ENCODE measurements around the gene SLC35F1. TPM values are rescaled to one million over a fixed set of nuclear protein-coding genes. Genes with fewer than 3 reads are reported as not detected.

The SLC35F1 gene
- total and polyA plus RNA-seq, 4 donors: 0.01 to 0.09 (median 0.08) TPM; not detected in 1

DNA sequence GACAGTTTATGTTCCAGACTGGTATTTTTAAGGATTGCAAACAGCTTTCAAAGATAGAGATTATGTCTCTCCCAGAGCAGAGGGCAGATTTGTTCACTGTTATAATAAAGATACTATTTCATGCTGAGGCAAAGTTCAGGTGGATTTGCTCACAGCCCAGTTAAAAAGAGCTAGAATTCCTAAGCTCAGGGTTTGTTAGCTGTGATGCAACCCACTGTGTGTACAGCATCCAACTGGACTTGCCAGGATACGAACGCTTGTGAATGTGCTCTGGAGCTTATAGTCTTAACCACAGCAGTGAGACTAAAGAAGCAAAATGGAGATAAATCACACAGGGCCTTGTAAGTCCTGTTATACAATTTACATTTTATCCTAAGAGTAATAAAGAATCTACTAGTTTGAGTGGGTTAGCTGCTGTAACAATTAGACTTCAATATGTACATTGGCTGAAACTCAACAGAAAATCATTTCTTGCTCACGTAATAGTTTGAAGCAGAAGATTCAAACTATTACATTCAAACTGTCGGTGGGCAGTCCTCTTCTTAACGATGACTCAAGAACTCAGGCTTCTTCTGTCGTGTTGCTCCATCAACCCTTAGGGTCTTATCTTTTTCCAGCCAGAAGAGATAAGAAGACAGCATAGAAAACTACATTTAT lies 437.1 kb downstream of the SLC35F1 start:
- no peak overlapping the region for H3K4me3 ChIP-seq (ENCODE audit: low read depth in 1 of 3, low read length in 3 of 3)

DNA sequence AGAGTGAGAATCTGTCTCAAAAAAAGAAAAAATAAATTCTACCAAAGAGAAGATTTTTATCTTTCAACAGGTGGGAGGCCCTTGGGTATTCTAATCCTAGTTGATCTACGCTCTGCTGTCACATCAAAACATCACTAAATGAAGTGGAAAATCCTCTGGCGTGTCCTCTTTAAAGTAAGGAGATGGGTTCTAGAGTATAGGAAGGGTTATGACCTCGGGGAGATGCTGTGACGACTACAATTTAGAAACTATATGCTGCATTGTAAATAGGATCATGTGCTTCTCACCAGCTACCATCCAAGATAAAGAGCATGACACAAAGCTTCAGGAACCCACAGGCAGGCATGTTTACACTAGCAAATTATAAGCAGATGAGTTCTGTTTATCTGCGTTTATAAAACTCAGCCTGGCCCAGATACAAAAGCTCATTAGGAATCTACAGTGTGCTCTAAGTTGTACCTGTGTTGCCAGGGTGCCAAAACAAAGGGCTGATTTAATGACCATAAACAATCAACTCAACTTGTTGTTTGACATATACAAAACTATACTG lies 443.9 kb downstream of the SLC35F1 start:
- Histone ChIP-seq H3K36me3 (ENCODE audit: control insufficient read depth in 4 of 4, insufficient read depth in 3 of 4, low read depth in 1 of 4, low read length in 3 of 4) (no peaks in the 10 kb centered on the region), H3K4me3 (ENCODE audit: low read depth in 1 of 3, low read length in 3 of 3) (no peak overlapping the region), H3K9ac (ENCODE audit: low read depth in 1 of 2, low read length in 2 of 2) (no peak overlapping the region), H3K4me1 (ENCODE audit: control insufficient read depth in 4 of 4, insufficient read depth in 4 of 4, low read length in 3 of 4) (no peaks in the 10 kb centered on the region), H3K27me3 (ENCODE audit: control insufficient read depth in 4 of 4, insufficient read depth in 4 of 4, low read length in 3 of 4) (no peaks in the 10 kb centered on the region), H3K9me3 (ENCODE audit: control insufficient read depth in 4 of 4, low read length in 3 of 4) (no peaks in the 10 kb centered on the region), H3K27ac (ENCODE audit: low read depth in 1 of 2, low read length in 2 of 2) (no peak overlapping the region)
- no peak for DNase-seq (ENCODE audit: low spot score)
- TF ChIP-seq EGR1 (IDR thresholded peaks at IDR 0.05; ENCODE audit: low read depth in 2 of 2) (no peak), RAD21 (IDR thresholded peaks at IDR 0.05) (no peak)
- 79% methylated on average over 5 of the region's 5 CpGs for WGBS

More for the DNA sequence above, 437.1 kb downstream of the SLC35F1 start:
- H3K9me3 ChIP-seq (ENCODE audit: control insufficient read depth in 4 of 4, low read length in 3 of 4): no peaks in the 10 kb centered on the region
- H3K27me3 ChIP-seq (ENCODE audit: control insufficient read depth in 4 of 4, insufficient read depth in 4 of 4, low read length in 3 of 4): no peaks in the 10 kb centered on the region
- no peaks in the 10 kb centered on the region for H3K36me3 ChIP-seq (ENCODE audit: control insufficient read depth in 4 of 4, insufficient read depth in 3 of 4, low read depth in 1 of 4, low read length in 3 of 4)
- TF ChIP-seq HNF4G (IDR thresholded peaks at IDR 0.05) (no peak), FOXA2 (IDR thresholded peaks at IDR 0.05) (peak; percentile 17), RAD21 (IDR thresholded peaks at IDR 0.05) (peak in 1 of 2 donors; percentile 22), EGR1 (IDR thresholded peaks at IDR 0.05; ENCODE audit: low read depth in 2 of 2) (no peak), GABPA (IDR thresholded peaks at IDR 0.05 in 1 of 2, conservative IDR thresholded peaks at IDR 0.05 in 1 of 2) (no peak), RXRA (IDR thresholded peaks at IDR 0.05) (peak in 1 of 2 donors; percentile 53), JUND (IDR thresholded peaks at IDR 0.05) (peak in 1 of 2 donors; percentile 17), YY1 (IDR thresholded peaks at IDR 0.05) (peak; percentile 17), HNF4A (conservative IDR thresholded peaks at IDR 0.05) (peak in 1 of 2 donors; percentile 81)
- TF ChIP-seq, protein P1, sequence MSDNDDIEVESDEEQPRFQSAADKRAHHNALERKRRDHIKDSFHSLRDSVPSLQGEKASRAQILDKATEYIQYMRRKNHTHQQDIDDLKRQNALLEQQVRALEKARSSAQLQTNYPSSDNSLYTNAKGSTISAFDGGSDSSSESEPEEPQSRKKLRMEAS (IDR thresholded peaks at IDR 0.05): peak; percentile 54
- TF ChIP-seq, protein P2, sequence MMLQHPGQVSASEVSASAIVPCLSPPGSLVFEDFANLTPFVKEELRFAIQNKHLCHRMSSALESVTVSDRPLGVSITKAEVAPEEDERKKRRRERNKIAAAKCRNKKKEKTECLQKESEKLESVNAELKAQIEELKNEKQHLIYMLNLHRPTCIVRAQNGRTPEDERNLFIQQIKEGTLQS (IDR thresholded peaks at IDR 0.05): no peak
- DNase-seq (ENCODE audit: low spot score): no peak
- no peak overlapping the region for H3K9ac ChIP-seq (ENCODE audit: low read depth in 1 of 2, low read length in 2 of 2)
- H3K4me1 ChIP-seq (ENCODE audit: control insufficient read depth in 4 of 4, insufficient read depth in 4 of 4, low read length in 3 of 4): peaks cover 0 to 12% (median 0%) of the 10 kb centered on the region in 4 donors
- 41% methylated on average over 6 of the region's 6 CpGs for WGBS
- H3K27ac ChIP-seq (ENCODE audit: low read depth in 1 of 2, low read length in 2 of 2): peak overlapping the region; percentile 28 to 45

DNA sequence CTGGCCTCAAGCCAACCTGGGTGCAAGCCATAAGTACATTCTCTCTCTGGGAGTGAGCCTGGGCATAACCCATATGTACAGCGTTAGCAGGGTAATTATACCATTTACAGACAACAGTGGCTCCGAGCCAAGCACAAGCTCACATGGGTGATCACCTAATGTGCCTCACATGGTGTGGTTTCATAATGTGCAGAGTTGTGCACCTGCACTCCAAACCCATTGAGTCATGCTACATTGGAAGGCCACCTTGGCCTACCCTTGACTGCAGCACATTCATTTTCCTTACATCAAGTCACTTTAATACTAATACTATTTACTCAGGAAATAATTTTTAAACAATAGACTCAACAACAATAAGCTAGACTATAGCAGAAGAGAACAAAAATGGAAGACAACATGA lies 446.5 kb downstream of the SLC35F1 start:
- H3K9me3 ChIP-seq (ENCODE audit: control insufficient read depth in 4 of 4, low read length in 3 of 4): no peaks in the 10 kb centered on the region
- H3K4me3 ChIP-seq (ENCODE audit: low read depth in 1 of 3, low read length in 3 of 3): no peak overlapping the region
- no peaks in the 10 kb centered on the region for H3K36me3 ChIP-seq (ENCODE audit: control insufficient read depth in 4 of 4, insufficient read depth in 3 of 4, low read depth in 1 of 4, low read length in 3 of 4)
- 88% methylated on average over 2 of the region's 2 CpGs for WGBS
- H3K9ac ChIP-seq (ENCODE audit: low read depth in 1 of 2, low read length in 2 of 2): no peak overlapping the region
- no peak for DNase-seq (ENCODE audit: low spot score)
- H3K27ac ChIP-seq (ENCODE audit: low read depth in 1 of 2, low read length in 2 of 2): no peak overlapping the region
- no peaks in the 10 kb centered on the region for H3K27me3 ChIP-seq (ENCODE audit: control insufficient read depth in 4 of 4, insufficient read depth in 4 of 4, low read length in 3 of 4)
- H3K4me1 ChIP-seq (ENCODE audit: control insufficient read depth in 4 of 4, insufficient read depth in 4 of 4, low read length in 3 of 4): no peaks in the 10 kb centered on the region
- TF ChIP-seq, protein P3, sequence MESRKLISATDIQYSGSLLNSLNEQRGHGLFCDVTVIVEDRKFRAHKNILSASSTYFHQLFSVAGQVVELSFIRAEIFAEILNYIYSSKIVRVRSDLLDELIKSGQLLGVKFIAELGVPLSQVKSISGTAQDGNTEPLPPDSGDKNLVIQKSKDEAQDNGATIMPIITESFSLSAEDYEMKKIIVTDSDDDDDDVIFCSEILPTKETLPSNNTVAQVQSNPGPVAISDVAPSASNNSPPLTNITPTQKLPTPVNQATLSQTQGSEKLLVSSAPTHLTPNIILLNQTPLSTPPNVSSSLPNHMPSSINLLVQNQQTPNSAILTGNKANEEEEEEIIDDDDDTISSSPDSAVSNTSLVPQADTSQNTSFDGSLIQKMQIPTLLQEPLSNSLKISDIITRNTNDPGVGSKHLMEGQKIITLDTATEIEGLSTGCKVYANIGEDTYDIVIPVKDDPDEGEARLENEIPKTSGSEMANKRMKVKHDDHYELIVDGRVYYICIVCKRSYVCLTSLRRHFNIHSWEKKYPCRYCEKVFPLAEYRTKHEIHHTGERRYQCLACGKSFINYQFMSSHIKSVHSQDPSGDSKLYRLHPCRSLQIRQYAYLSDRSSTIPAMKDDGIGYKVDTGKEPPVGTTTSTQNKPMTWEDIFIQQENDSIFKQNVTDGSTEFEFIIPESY (IDR thresholded peaks at IDR 0.05): no peak
- TF ChIP-seq, protein P4, sequence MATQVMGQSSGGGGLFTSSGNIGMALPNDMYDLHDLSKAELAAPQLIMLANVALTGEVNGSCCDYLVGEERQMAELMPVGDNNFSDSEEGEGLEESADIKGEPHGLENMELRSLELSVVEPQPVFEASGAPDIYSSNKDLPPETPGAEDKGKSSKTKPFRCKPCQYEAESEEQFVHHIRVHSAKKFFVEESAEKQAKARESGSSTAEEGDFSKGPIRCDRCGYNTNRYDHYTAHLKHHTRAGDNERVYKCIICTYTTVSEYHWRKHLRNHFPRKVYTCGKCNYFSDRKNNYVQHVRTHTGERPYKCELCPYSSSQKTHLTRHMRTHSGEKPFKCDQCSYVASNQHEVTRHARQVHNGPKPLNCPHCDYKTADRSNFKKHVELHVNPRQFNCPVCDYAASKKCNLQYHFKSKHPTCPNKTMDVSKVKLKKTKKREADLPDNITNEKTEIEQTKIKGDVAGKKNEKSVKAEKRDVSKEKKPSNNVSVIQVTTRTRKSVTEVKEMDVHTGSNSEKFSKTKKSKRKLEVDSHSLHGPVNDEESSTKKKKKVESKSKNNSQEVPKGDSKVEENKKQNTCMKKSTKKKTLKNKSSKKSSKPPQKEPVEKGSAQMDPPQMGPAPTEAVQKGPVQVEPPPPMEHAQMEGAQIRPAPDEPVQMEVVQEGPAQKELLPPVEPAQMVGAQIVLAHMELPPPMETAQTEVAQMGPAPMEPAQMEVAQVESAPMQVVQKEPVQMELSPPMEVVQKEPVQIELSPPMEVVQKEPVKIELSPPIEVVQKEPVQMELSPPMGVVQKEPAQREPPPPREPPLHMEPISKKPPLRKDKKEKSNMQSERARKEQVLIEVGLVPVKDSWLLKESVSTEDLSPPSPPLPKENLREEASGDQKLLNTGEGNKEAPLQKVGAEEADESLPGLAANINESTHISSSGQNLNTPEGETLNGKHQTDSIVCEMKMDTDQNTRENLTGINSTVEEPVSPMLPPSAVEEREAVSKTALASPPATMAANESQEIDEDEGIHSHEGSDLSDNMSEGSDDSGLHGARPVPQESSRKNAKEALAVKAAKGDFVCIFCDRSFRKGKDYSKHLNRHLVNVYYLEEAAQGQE (IDR thresholded peaks at IDR 0.05): no peak
- TF ChIP-seq SP1 (IDR thresholded peaks at IDR 0.05): no peak
- TF ChIP-seq GABPA (IDR thresholded peaks at IDR 0.05 in 1 of 2, conservative IDR thresholded peaks at IDR 0.05 in 1 of 2): no peak
- TF ChIP-seq YY1 (IDR thresholded peaks at IDR 0.05): no peak
- no peak for TF ChIP-seq RXRA (IDR thresholded peaks at IDR 0.05)
- TF ChIP-seq RAD21 (IDR thresholded peaks at IDR 0.05): no peak
- TF ChIP-seq FOXA2 (IDR thresholded peaks at IDR 0.05): no peak
- TF ChIP-seq, protein P2 (IDR thresholded peaks at IDR 0.05): no peak
- TF ChIP-seq FOXA1 (IDR thresholded peaks at IDR 0.05): no peak
- TF ChIP-seq, protein P1 (IDR thresholded peaks at IDR 0.05): no peak
- no peak for TF ChIP-seq HNF4G (IDR thresholded peaks at IDR 0.05)
- no peak for TF ChIP-seq HNF4A (conservative IDR thresholded peaks at IDR 0.05)
- TF ChIP-seq, protein P5, sequence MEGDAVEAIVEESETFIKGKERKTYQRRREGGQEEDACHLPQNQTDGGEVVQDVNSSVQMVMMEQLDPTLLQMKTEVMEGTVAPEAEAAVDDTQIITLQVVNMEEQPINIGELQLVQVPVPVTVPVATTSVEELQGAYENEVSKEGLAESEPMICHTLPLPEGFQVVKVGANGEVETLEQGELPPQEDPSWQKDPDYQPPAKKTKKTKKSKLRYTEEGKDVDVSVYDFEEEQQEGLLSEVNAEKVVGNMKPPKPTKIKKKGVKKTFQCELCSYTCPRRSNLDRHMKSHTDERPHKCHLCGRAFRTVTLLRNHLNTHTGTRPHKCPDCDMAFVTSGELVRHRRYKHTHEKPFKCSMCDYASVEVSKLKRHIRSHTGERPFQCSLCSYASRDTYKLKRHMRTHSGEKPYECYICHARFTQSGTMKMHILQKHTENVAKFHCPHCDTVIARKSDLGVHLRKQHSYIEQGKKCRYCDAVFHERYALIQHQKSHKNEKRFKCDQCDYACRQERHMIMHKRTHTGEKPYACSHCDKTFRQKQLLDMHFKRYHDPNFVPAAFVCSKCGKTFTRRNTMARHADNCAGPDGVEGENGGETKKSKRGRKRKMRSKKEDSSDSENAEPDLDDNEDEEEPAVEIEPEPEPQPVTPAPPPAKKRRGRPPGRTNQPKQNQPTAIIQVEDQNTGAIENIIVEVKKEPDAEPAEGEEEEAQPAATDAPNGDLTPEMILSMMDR (IDR thresholded peaks at IDR 0.05; ENCODE audit: low read depth, low read length, missing input control): no peak

All from liver (tissue), 9 donors.